ENCODE data around the gene KIAA0825. TPM values are rescaled to one million over a fixed set of nuclear protein-coding genes. Genes with fewer than 3 reads are reported as not detected.
"Not testable (repeated sequence)": the region's sequence is repeated elsewhere in the genome, so short reads cannot be mapped to it uniquely, and the experiment has no call there.

The KIAA0825 gene
- total and polyA plus RNA-seq, 4 donors, result 0.54 to 4.3 (median 3.7) TPM; not detected in 1

GRCh38 chr5:94354837-94355485, 263.4 kb downstream of the KIAA0825 start:
- intact Hi-C loops (cut with DNase I); ATAC-seq (ENCODE audit: low FRiP score); H3K4me1 ChIP-seq (ENCODE audit: control insufficient read depth in 1 of 2, insufficient read depth in 2 of 2, low read length in 2 of 2); H3K27me3 ChIP-seq (ENCODE audit: control insufficient read depth in 1 of 2, insufficient read depth in 2 of 2, low read length in 1 of 2); DNase-seq; H3K27ac ChIP-seq (ENCODE audit: low read depth in 1 of 2, low read length in 2 of 2); H3K9me3 ChIP-seq (ENCODE audit: control insufficient read depth, low read length); H3K36me3 ChIP-seq (ENCODE audit: control insufficient read depth in 1 of 2, insufficient read depth in 2 of 2, low read length in 1 of 2); H3K4me3 ChIP-seq (ENCODE audit: low read length in 2 of 2): not testable (repeated sequence)
- 57 to 62% methylated on average over 5 of the region's 5 CpGs for WGBS, 2 donors

DNA sequence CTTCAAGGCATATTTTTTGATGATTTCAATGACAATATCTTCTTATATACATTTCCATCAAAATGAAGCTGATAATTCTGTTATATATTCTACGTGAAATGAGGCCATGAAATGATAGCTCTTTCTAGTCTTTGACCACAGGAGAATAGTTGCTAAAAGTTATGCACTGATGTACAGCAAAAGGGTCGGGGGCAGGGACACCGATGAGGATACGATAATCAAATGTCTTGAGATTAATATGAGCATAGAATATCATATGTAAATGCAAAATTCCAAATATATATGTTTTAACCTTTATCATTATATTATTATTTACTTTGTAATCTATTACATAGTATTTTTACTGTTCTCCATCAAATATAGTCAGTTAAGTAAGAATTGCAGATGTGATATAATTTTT, 264.8 kb downstream of the KIAA0825 start:
- intact Hi-C loops (cut with DNase I), result no loop called here
- no peak for DNase-seq
- no peak overlapping the region for H3K27ac ChIP-seq (ENCODE audit: low read depth in 1 of 2, low read length in 2 of 2)
- no peaks in the 10 kb centered on the region for H3K36me3 ChIP-seq (ENCODE audit: control insufficient read depth in 1 of 2, insufficient read depth in 2 of 2, low read length in 1 of 2)
- no peaks in the 10 kb centered on the region for H3K27me3 ChIP-seq (ENCODE audit: control insufficient read depth in 1 of 2, insufficient read depth in 2 of 2, low read length in 1 of 2)
- H3K9me3 ChIP-seq (ENCODE audit: control insufficient read depth, low read length), result no peaks in the 10 kb centered on the region
- ATAC-seq (ENCODE audit: low FRiP score), result no peak
- 91 to 93% methylated on average over 4 of the region's 4 CpGs for WGBS, 2 donors
- no peak overlapping the region for H3K4me3 ChIP-seq (ENCODE audit: low read length in 2 of 2)
- no peaks in the 10 kb centered on the region for H3K4me1 ChIP-seq (ENCODE audit: control insufficient read depth in 1 of 2, insufficient read depth in 2 of 2, low read length in 2 of 2)

- no peak overlapping the region for H3K27ac ChIP-seq (ENCODE audit: low read depth in 1 of 2, low read length in 2 of 2)
- H3K36me3 ChIP-seq (ENCODE audit: control insufficient read depth in 1 of 2, insufficient read depth in 2 of 2, low read length in 1 of 2), result no peaks in the 10 kb centered on the region
- ATAC-seq (ENCODE audit: low FRiP score), result no peak
- H3K4me1 ChIP-seq (ENCODE audit: control insufficient read depth in 1 of 2, insufficient read depth in 2 of 2, low read length in 2 of 2), result no peaks in the 10 kb centered on the region
- no peak for DNase-seq
- no peaks in the 10 kb centered on the region for H3K9me3 ChIP-seq (ENCODE audit: control insufficient read depth, low read length)
- intact Hi-C loops (cut with DNase I), result no loop called here
- whole genome bisulfite sequencing, 2 donors, result 89 to 92% methylated on average over 8 of the region's 8 CpGs
- H3K27me3 ChIP-seq (ENCODE audit: control insufficient read depth in 1 of 2, insufficient read depth in 2 of 2, low read length in 1 of 2), result no peaks in the 10 kb centered on the region
- no peak overlapping the region for H3K4me3 ChIP-seq (ENCODE audit: low read length in 2 of 2)
These were observed 271.3 kb downstream of the KIAA0825 start for GRCh38 chr5:94347130-94347529.

DNA sequence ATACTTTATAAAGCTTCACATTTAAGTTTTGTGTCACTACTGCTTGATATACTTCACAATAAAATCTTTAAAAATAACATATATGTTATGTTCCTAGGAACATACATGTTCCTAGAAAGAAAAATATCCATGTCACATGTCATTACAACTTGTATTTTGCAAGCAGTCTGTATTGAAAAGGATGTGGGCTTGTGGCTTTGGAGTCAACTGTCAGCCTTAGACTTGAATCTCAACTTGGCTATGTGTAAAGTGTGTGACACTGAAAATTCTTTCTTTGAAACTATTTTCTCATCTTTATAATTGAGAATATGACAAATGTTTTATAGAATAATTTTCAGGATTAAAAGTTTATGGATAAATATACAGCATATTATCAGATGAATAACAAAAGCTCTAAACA, 273.1 kb downstream of the KIAA0825 start:
- no peaks in the 10 kb centered on the region for H3K9me3 ChIP-seq (ENCODE audit: control insufficient read depth, low read length)
- ATAC-seq (ENCODE audit: low FRiP score) (no peak), DNase-seq (no peak)
- no peaks in the 10 kb centered on the region for H3K4me1 ChIP-seq (ENCODE audit: control insufficient read depth in 1 of 2, insufficient read depth in 2 of 2, low read length in 2 of 2)
- intact Hi-C loops (cut with DNase I), result no loop called here
- no peak overlapping the region for H3K27ac ChIP-seq (ENCODE audit: low read depth in 1 of 2, low read length in 2 of 2)
- no peak overlapping the region for H3K4me3 ChIP-seq (ENCODE audit: low read length in 2 of 2)
- no peaks in the 10 kb centered on the region for H3K36me3 ChIP-seq (ENCODE audit: control insufficient read depth in 1 of 2, insufficient read depth in 2 of 2, low read length in 1 of 2)
- H3K27me3 ChIP-seq (ENCODE audit: control insufficient read depth in 1 of 2, insufficient read depth in 2 of 2, low read length in 1 of 2), result no peaks in the 10 kb centered on the region

- no peak overlapping the region for H3K27ac ChIP-seq (ENCODE audit: low read depth in 1 of 2, low read length in 2 of 2)
- H3K27me3 ChIP-seq (ENCODE audit: control insufficient read depth in 1 of 2, insufficient read depth in 2 of 2, low read length in 1 of 2), result no peaks in the 10 kb centered on the region
- no peak overlapping the region for H3K4me3 ChIP-seq (ENCODE audit: low read length in 2 of 2)
- WGBS, 2 donors, result 96 to 97% methylated on average over 1 of the region's 1 CpG
- intact Hi-C loops (cut with DNase I), result no loop called here
- H3K4me1 ChIP-seq (ENCODE audit: control insufficient read depth in 1 of 2, insufficient read depth in 2 of 2, low read length in 2 of 2), result no peaks in the 10 kb centered on the region
- no peaks in the 10 kb centered on the region for H3K9me3 ChIP-seq (ENCODE audit: control insufficient read depth, low read length)
- H3K36me3 ChIP-seq (ENCODE audit: control insufficient read depth in 1 of 2, insufficient read depth in 2 of 2, low read length in 1 of 2), result no peaks in the 10 kb centered on the region
- no peak for DNase-seq
- ATAC-seq (ENCODE audit: low FRiP score), result no peak
These were observed 280.8 kb downstream of the KIAA0825 start for GRCh38 chr5:94337617-94338016.

DNA sequence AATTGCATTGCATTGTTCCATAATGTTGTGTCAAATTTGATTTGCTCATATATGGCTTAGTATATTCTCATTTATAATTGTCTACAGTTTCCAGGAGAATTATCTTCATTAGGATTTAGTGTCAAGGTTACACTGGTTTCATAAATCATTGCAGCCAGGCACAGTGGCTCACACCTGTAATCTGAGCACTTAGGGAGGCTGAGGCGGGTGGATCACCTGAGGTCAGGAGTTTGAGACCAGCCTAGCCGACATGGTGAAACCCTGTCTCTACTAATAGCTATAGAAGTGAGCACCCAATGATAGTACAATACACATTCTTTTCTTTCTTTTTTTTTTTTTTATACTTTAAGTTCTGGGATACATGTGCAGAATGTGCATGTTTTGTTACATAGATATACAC, 282.5 kb downstream of the KIAA0825 start:
- DNase-seq (no peak), ATAC-seq (ENCODE audit: low FRiP score) (no peak)
- Histone ChIP-seq H3K4me1 (ENCODE audit: control insufficient read depth in 1 of 2, insufficient read depth in 2 of 2, low read length in 2 of 2) (no peaks in the 10 kb centered on the region), H3K4me3 (ENCODE audit: low read length in 2 of 2) (no peak overlapping the region), H3K36me3 (ENCODE audit: control insufficient read depth in 1 of 2, insufficient read depth in 2 of 2, low read length in 1 of 2) (no peaks in the 10 kb centered on the region), H3K27ac (ENCODE audit: low read depth in 1 of 2, low read length in 2 of 2) (no peak overlapping the region), H3K27me3 (ENCODE audit: control insufficient read depth in 1 of 2, insufficient read depth in 2 of 2, low read length in 1 of 2) (no peaks in the 10 kb centered on the region), H3K9me3 (ENCODE audit: control insufficient read depth, low read length) (no peaks in the 10 kb centered on the region)
- intact Hi-C loops (cut with DNase I), result no loop called here
- WGBS, 2 donors, result 93 to 99% methylated on average over 2 of the region's 2 CpGs

GRCh38 chr5:94329115-94329514, 289.3 kb downstream of the KIAA0825 start:
- WGBS, 2 donors, result 87 to 90% methylated on average over 1 of the region's 1 CpG
- intact Hi-C loops (cut with DNase I), result no loop called here
- no peaks in the 10 kb centered on the region for H3K4me1 ChIP-seq (ENCODE audit: control insufficient read depth in 1 of 2, insufficient read depth in 2 of 2, low read length in 2 of 2)

GRCh38 chr5:94326586-94326985, 291.8 kb downstream of the KIAA0825 start:
- Histone ChIP-seq H3K27ac (ENCODE audit: low read depth in 1 of 2, low read length in 2 of 2) (no peak overlapping the region), H3K9me3 (ENCODE audit: control insufficient read depth, low read length) (no peaks in the 10 kb centered on the region), H3K27me3 (ENCODE audit: control insufficient read depth in 1 of 2, insufficient read depth in 2 of 2, low read length in 1 of 2) (no peaks in the 10 kb centered on the region), H3K4me1 (ENCODE audit: control insufficient read depth in 1 of 2, insufficient read depth in 2 of 2, low read length in 2 of 2) (no peaks in the 10 kb centered on the region), H3K4me3 (ENCODE audit: low read length in 2 of 2) (no peak overlapping the region), H3K36me3 (ENCODE audit: control insufficient read depth in 1 of 2, insufficient read depth in 2 of 2, low read length in 1 of 2) (no peaks in the 10 kb centered on the region)
- intact Hi-C loops (cut with DNase I), result no loop called here
- WGBS, 2 donors, result 91 to 93% methylated on average over 5 of the region's 5 CpGs
- ATAC-seq (ENCODE audit: low FRiP score) (no peak), DNase-seq (no peak)

More at GRCh38 chr5:94329115-94329514, 289.3 kb downstream of the KIAA0825 start:
- Histone ChIP-seq H3K27me3 (ENCODE audit: control insufficient read depth in 1 of 2, insufficient read depth in 2 of 2, low read length in 1 of 2) (no peaks in the 10 kb centered on the region), H3K9me3 (ENCODE audit: control insufficient read depth, low read length) (no peaks in the 10 kb centered on the region), H3K36me3 (ENCODE audit: control insufficient read depth in 1 of 2, insufficient read depth in 2 of 2, low read length in 1 of 2) (no peaks in the 10 kb centered on the region), H3K4me3 (ENCODE audit: low read length in 2 of 2) (no peak overlapping the region), H3K27ac (ENCODE audit: low read depth in 1 of 2, low read length in 2 of 2) (no peak overlapping the region)
- DNase-seq (no peak), ATAC-seq (ENCODE audit: low FRiP score) (no peak)

GRCh38 chr5:94316916-94317838, 301.2 kb downstream of the KIAA0825 start:
- no peak for DNase-seq
- Histone ChIP-seq H3K4me3 (ENCODE audit: low read length in 2 of 2) (no peak overlapping the region), H3K36me3 (ENCODE audit: control insufficient read depth in 1 of 2, insufficient read depth in 2 of 2, low read length in 1 of 2) (no peaks in the 10 kb centered on the region), H3K4me1 (ENCODE audit: control insufficient read depth in 1 of 2, insufficient read depth in 2 of 2, low read length in 2 of 2) (no peaks in the 10 kb centered on the region), H3K9me3 (ENCODE audit: control insufficient read depth, low read length) (no peaks in the 10 kb centered on the region), H3K27ac (ENCODE audit: low read depth in 1 of 2, low read length in 2 of 2) (no peak overlapping the region), H3K27me3 (ENCODE audit: control insufficient read depth in 1 of 2, insufficient read depth in 2 of 2, low read length in 1 of 2) (no peaks in the 10 kb centered on the region)
- intact Hi-C loops (cut with DNase I), result no loop called here
- no peak for ATAC-seq (ENCODE audit: low FRiP score)
- WGBS, 2 donors, result 33 to 37% methylated on average over 6 of the region's 6 CpGs
